Measurements from ENCODE around the gene ODC1.

GRCh38 chr2:10437806-10438205 lies 10.3 kb downstream of the ODC1 start:
- no peak for TF ChIP-seq EGR1 (IDR thresholded peaks at IDR 0.05)
- TF ChIP-seq FOXM1 (IDR thresholded peaks at IDR 0.05; ENCODE audit: borderline replicate concordance, low read depth), result no peak
- no peak for TF ChIP-seq YY1 (IDR thresholded peaks at IDR 0.05; ENCODE audit: low read depth)
- TF ChIP-seq USF1 (IDR thresholded peaks at IDR 0.05), result no peak
- no peak for TF ChIP-seq TCF12 (IDR thresholded peaks at IDR 0.05; ENCODE audit: low read depth)
- TF ChIP-seq REST (IDR thresholded peaks at IDR 0.05; ENCODE audit: low read depth), result no peak
- no peak for TF ChIP-seq EP300 (IDR thresholded peaks at IDR 0.05; ENCODE audit: borderline replicate concordance)
- no peak for TF ChIP-seq CEBPB (IDR thresholded peaks at IDR 0.05)
- no peak for TF ChIP-seq MAX (IDR thresholded peaks at IDR 0.05)
- no peak for TF ChIP-seq TAF1 (IDR thresholded peaks at IDR 0.05; ENCODE audit: low read depth)
- no peak for TF ChIP-seq ZBTB7A (IDR thresholded peaks at IDR 0.05; ENCODE audit: low read depth)

Measured in Ishikawa (cell line).